Effector CD4-positive, alpha-beta T cell (primary cell): ENCODE measurements around the gene OSBP2.

Experiments
- DNase-seq: peaks from one replicate; pipeline ENCODE4 v3.0.0-alpha.2; 2020

The OSBP2 gene

GRCh38 chr22:30872285-30873041 lies 177.8 kb downstream of the OSBP2 start:
- DNase-seq: no peak

- no peak for DNase-seq
Measured at GRCh38 chr22:30873086-30873650, 178.5 kb downstream of the OSBP2 start.

GRCh38 chr22:30873661-30874060 lies 179.0 kb downstream of the OSBP2 start:
- DNase-seq: no peak

GRCh38 chr22:30874431-30875370 lies 180.0 kb downstream of the OSBP2 start:
- DNase-seq: no peak

- no peak for DNase-seq
Measured at GRCh38 chr22:30875481-30876215, 181.0 kb downstream of the OSBP2 start.

GRCh38 chr22:30876221-30876751 lies 181.6 kb downstream of the OSBP2 start:
- DNase-seq: no peak

GRCh38 chr22:30876915-30877553 lies 182.4 kb downstream of the OSBP2 start:
- no peak for DNase-seq

- DNase-seq: no peak
Measured at GRCh38 chr22:30877662-30878515, 183.2 kb downstream of the OSBP2 start.

GRCh38 chr22:30878516-30879414 lies 184.1 kb downstream of the OSBP2 start:
- no peak for DNase-seq

- no peak for DNase-seq
Measured at GRCh38 chr22:30879415-30879797, 184.7 kb downstream of the OSBP2 start.

GRCh38 chr22:30880181-30880601 lies 185.5 kb downstream of the OSBP2 start:
- no peak for DNase-seq

GRCh38 chr22:30880847-30881246 lies 186.2 kb downstream of the OSBP2 start:
- DNase-seq: no peak

- DNase-seq: no peak
Measured at GRCh38 chr22:30881361-30882183, 186.9 kb downstream of the OSBP2 start.

GRCh38 chr22:30882184-30882717 lies 187.6 kb downstream of the OSBP2 start:
- DNase-seq: no peak

- no peak for DNase-seq
Measured at GRCh38 chr22:30882974-30883533, 188.4 kb downstream of the OSBP2 start.

GRCh38 chr22:30883586-30884145 lies 189.0 kb downstream of the OSBP2 start:
- DNase-seq: no peak

GRCh38 chr22:30884211-30885000 lies 189.7 kb downstream of the OSBP2 start:
- no peak for DNase-seq
